Spleen (tissue), 11 donors: Measurements from ENCODE around the gene PPP1R12B. TPM values are rescaled to one million over a fixed set of nuclear protein-coding genes. Genes with fewer than 3 reads are reported as not detected.
"Not testable (repeated sequence)": the region's sequence is repeated elsewhere in the genome, so short reads cannot be mapped to it uniquely, and the experiment has no call there.

Experiments used
- DNase-seq: peaks from one replicate; pipeline ENCODE4 v3.0.0-alpha.2; 2020
- H3K27ac ChIP-seq, 8 donors: fragments of 200-600 bp; sonication (generic) in 7 of 8; 1 replicate in 4 of 8; 2 replicates in 4 of 8; pipeline versions ENCODE4 v1.5.0 to v1.8.0; 2016 to 2021; ENCODE audit warnings: inconsistent platforms in 4 of 8, mild to moderate bottlenecking in 4 of 8, moderate library complexity in 1 of 8
- H3K27me3 ChIP-seq, 7 donors: fragments of 200-600 bp; sonication (generic) in 6 of 7; replicated peaks in 1 of 7; 1 replicate in 4 of 7; 2 replicates in 3 of 7; pipeline versions ENCODE4 v1.5.0 to v1.8.0; 2016 to 2021; ENCODE audit warnings: inconsistent platforms in 3 of 7, mild to moderate bottlenecking in 1 of 7
- H3K36me3 ChIP-seq, 6 donors: fragments of 200-600 bp; sonication (generic) in 5 of 6; 1 replicate in 4 of 6; 2 replicates in 2 of 6; pipeline versions ENCODE4 v1.5.0 to v1.8.0; 2016 to 2021; ENCODE audit warnings: inconsistent platforms in 2 of 6
- H3K4me1 ChIP-seq, 6 donors: fragments of 200-600 bp; sonication (generic) in 5 of 6; 1 replicate in 3 of 6; 2 replicates in 3 of 6; pipeline versions ENCODE4 v1.5.0 to v1.8.0; 2016 to 2021; ENCODE audit warnings: inconsistent platforms in 3 of 6
- H3K4me3 ChIP-seq, 8 donors: fragments of 200-600 bp; sonication (generic) in 7 of 8; 1 replicate in 4 of 8; 2 replicates in 4 of 8; pipeline versions ENCODE4 v1.5.0 to v1.8.0; 2016 to 2021; ENCODE audit warnings: inconsistent platforms in 4 of 8, mild to moderate bottlenecking in 4 of 8, moderate library complexity in 2 of 8
- H3K9me3 ChIP-seq, 8 donors: fragments of 200-600 bp; sonication (generic) in 7 of 8; 1 replicate in 4 of 8; 2 replicates in 4 of 8; pipeline versions ENCODE4 v1.5.0 to v1.8.0; 2016 to 2021; ENCODE audit warnings: inconsistent platforms in 4 of 8
- CTCF ChIP-seq, 11 experiments: fragments of 200-600 bp in 7 of 11; fragments of 450-650 bp in 4 of 11; sonication (generic) in 4 of 11; IDR thresholded peaks in 8 of 11; conservative IDR thresholded peaks in 3 of 11; 1 replicate in 7 of 11; 2 replicates in 4 of 11; pipeline versions ENCODE4 v1.4.0 to v1.8.0; 2016 to 2021; ENCODE audit warnings: antibody characterized with exemption in 11 of 11, inconsistent platforms in 4 of 11, mild to moderate bottlenecking in 1 of 11
- POLR2A ChIP-seq, 3 donors: fragments of 450-650 bp; IDR thresholded peaks; one replicate each; pipeline ENCODE4 v1.5.1; 2017; ENCODE audit warnings: antibody characterized with exemption in 3 of 3, mild to moderate bottlenecking in 1 of 3
- POLR2AphosphoS5 ChIP-seq, 3 donors: sonication (generic); formaldehyde crosslinking; IDR thresholded peaks; one replicate each; pipeline ENCODE4 v1.5.1; 2017; ENCODE audit warnings: antibody characterized with exemption in 3 of 3
- WGBS, 5 donors: extraction: QIAGEN DNeasy Blood & Tissue Kit in 3 of 5; methylation state at CpG; one replicate each; pipeline versions ENCODE4 v1.1.5 to v1.1.7; 2013 to 2018; 5-methylcytosine and 5-hydroxymethylcytosine counted together
- intact Hi-C: fragments of 100-400 bp; cut with DNase I; formaldehyde crosslinking; loops from one replicate; pipeline ENCODE4 v1.15.0; 2023; ENCODE audit warnings: low total_unique reads
- polyA plus RNA-seq, 3 donors: library from polyadenylated mRNA; stranded (reverse); fragments of 200-250 nt; gene quantifications; one replicate each; pipeline ENCODE4 v1.2.1, GENCODE V29; 2013
- total RNA-seq, 7 donors: library from RNA; depleted of rRNA in 3 of 7; stranded (reverse); fragments of >200 nt in 3 of 7; fragmentation: NEBNext Ultra II Directional in 4 of 7; extraction: Animal tissue kit (Norgen Biotek cat#: 25700) in 4 of 7; gene quantifications; one replicate each; pipeline versions ENCODE4 v1.1.0 to v1.2.1, GENCODE V29; 2016 to 2021
- donor health status: healthy with polysubstance abuse.
- donor health status: DM: no; HTN: no; CAD: no; lungs with moderate emphysema.
- donor health status: DM: no; HTN: no; CAD: no.
- donor health status: Bipolar disorder and iron deficiency.
- donor health status: healthy.
- donor health status: DM: no; HTN: no; CAD: no.
- donor health status: DM: yes; HTN: yes; CAD: no.

The PPP1R12B gene
- total and polyA plus RNA-seq, 10 donors: 2.4 to 124 (median 73.7) TPM

GRCh38 chr1:202416641-202417040 lies 68.1 kb downstream of the PPP1R12B start:
- 70 to 96% (median 81%) methylated on average over 1 of the region's 1 CpG for WGBS, 5 donors
- H3K27ac ChIP-seq: no peak overlapping the region
- H3K4me3 ChIP-seq: no peak overlapping the region
- intact Hi-C loops: no loop called here
- H3K9me3 ChIP-seq: no peaks in the 10 kb centered on the region
- TF ChIP-seq CTCF (IDR thresholded peaks at IDR 0.05 in 8 of 11, conservative IDR thresholded peaks at IDR 0.05 in 3 of 11) (no peak), POLR2AphosphoS5 (IDR thresholded peaks at IDR 0.05) (no peak), POLR2A (IDR thresholded peaks at IDR 0.05) (no peak)
- H3K27me3 ChIP-seq: no peaks in the 10 kb centered on the region
- H3K4me1 ChIP-seq: no peaks in the 10 kb centered on the region
- H3K36me3 ChIP-seq: no peaks in the 10 kb centered on the region
- no peak for DNase-seq

- H3K27me3 ChIP-seq, H3K4me1 ChIP-seq, H3K27ac ChIP-seq, H3K4me3 ChIP-seq, H3K9me3 ChIP-seq, intact Hi-C loops, DNase-seq, H3K36me3 ChIP-seq: not testable (repeated sequence)
- 94 to 98% (median 94%) methylated on average over 4 of the region's 4 CpGs for WGBS, 5 donors
Observed at GRCh38 chr1:202417141-202417540, 68.6 kb downstream of the PPP1R12B start.

- H3K27ac ChIP-seq, H3K9me3 ChIP-seq, H3K4me3 ChIP-seq, intact Hi-C loops, H3K4me1 ChIP-seq, H3K27me3 ChIP-seq, H3K36me3 ChIP-seq, DNase-seq: not testable (repeated sequence)
Observed at GRCh38 chr1:202417762-202418201, 69.3 kb downstream of the PPP1R12B start.

- H3K4me3 ChIP-seq, H3K27ac ChIP-seq, DNase-seq, H3K9me3 ChIP-seq, intact Hi-C loops, H3K27me3 ChIP-seq, H3K4me1 ChIP-seq: not testable (repeated sequence)
- peaks cover 0 to 21% (median 0%) of the 10 kb centered on the region in 6 donors for H3K36me3 ChIP-seq
- 93 to 99% (median 95%) methylated on average over 3 of the region's 3 CpGs for WGBS, 5 donors
Observed at GRCh38 chr1:202419731-202420130, 71.2 kb downstream of the PPP1R12B start.

GRCh38 chr1:202420422-202421094 lies 72.1 kb downstream of the PPP1R12B start:
- H3K27me3 ChIP-seq, H3K9me3 ChIP-seq, DNase-seq, H3K4me1 ChIP-seq, H3K27ac ChIP-seq, H3K4me3 ChIP-seq, intact Hi-C loops: not testable (repeated sequence)
- WGBS, 5 donors: 84 to 97% (median 92%) methylated on average over 2 to 3 of the region's 3 CpGs
- H3K36me3 ChIP-seq: peaks cover 0 to 25% (median 0%) of the 10 kb centered on the region in 6 donors

- intact Hi-C loops, H3K27me3 ChIP-seq, H3K4me3 ChIP-seq: not testable (repeated sequence)
Observed at GRCh38 chr1:202422709-202423108, 74.2 kb downstream of the PPP1R12B start.

GRCh38 chr1:202424260-202424659 lies 75.8 kb downstream of the PPP1R12B start:
- H3K27me3 ChIP-seq, H3K27ac ChIP-seq, DNase-seq, intact Hi-C loops, H3K9me3 ChIP-seq, H3K4me1 ChIP-seq, H3K4me3 ChIP-seq: not testable (repeated sequence)
- peaks cover 0 to 55% (median 2%) of the 10 kb centered on the region in 6 donors for H3K36me3 ChIP-seq
- 81 to 94% (median 89%) methylated on average over 5 of the region's 5 CpGs for WGBS, 5 donors

More at GRCh38 chr1:202422709-202423108, 74.2 kb downstream of the PPP1R12B start:
- not testable (repeated sequence) for H3K9me3 ChIP-seq, H3K4me1 ChIP-seq, DNase-seq, H3K27ac ChIP-seq
- H3K36me3 ChIP-seq: peaks cover 0 to 46% (median 0%) of the 10 kb centered on the region in 6 donors

GRCh38 chr1:202430111-202430510 lies 81.6 kb downstream of the PPP1R12B start:
- H3K9me3 ChIP-seq, H3K4me1 ChIP-seq, H3K27me3 ChIP-seq, H3K27ac ChIP-seq, DNase-seq, H3K4me3 ChIP-seq, intact Hi-C loops: not testable (repeated sequence)
- WGBS, 5 donors: 95 to 100% (median 100%) methylated on average over 1 of the region's 1 CpG
- peaks cover 4 to 91% (median 32%) of the 10 kb centered on the region in 6 donors for H3K36me3 ChIP-seq

GRCh38 chr1:202432338-202432737 lies 83.8 kb downstream of the PPP1R12B start:
- intact Hi-C loops, H3K9me3 ChIP-seq, H3K27ac ChIP-seq, H3K4me1 ChIP-seq, H3K4me3 ChIP-seq, DNase-seq, H3K27me3 ChIP-seq: not testable (repeated sequence)
- peaks cover 7 to 91% (median 36%) of the 10 kb centered on the region in 6 donors for H3K36me3 ChIP-seq
- WGBS, 5 donors: 82 to 98% (median 91%) methylated on average over 2 of the region's 2 CpGs
